Loucy (cell line): ENCODE measurements around the gene IFNE.

Experiments
- H2AFZ ChIP-seq: fragments of 200-600 bp; sonication (generic); 2 replicates; pipeline ENCODE4 v1.6.0; 2016; ENCODE audit warnings: antibody characterized with exemption, mild to moderate bottlenecking, low read length, moderate library complexity
- H3F3A ChIP-seq: fragments of 200-600 bp; 2 replicates; pipeline ENCODE4 v1.6.0; 2016; ENCODE audit warnings: antibody characterized with exemption, low read depth, mild to moderate bottlenecking
- H3K27me3 ChIP-seq: fragments of 200-600 bp; sonication (generic); 2 replicates; pipeline ENCODE4 v1.6.1; 2014; ENCODE audit warnings: low read length, mild to moderate bottlenecking; ENCODE audit not compliant: insufficient read depth, poor library complexity, severe bottlenecking
- H3K36me3 ChIP-seq: fragments of 200-600 bp; sonication (generic); 2 replicates; pipeline ENCODE4 v1.6.1; 2016; ENCODE audit warnings: low read length; ENCODE audit not compliant: insufficient read depth
- H3K4me1 ChIP-seq: fragments of 200-600 bp; sonication (generic); 2 replicates; pipeline ENCODE4 v1.5.1; 2014; ENCODE audit warnings: low read length, mild to moderate bottlenecking; ENCODE audit not compliant: insufficient read depth, poor library complexity, severe bottlenecking
- H3K4me2 ChIP-seq: fragments of 200-600 bp; sonication (generic); 2 replicates; pipeline ENCODE4 v1.6.0; 2014; ENCODE audit warnings: antibody characterized with exemption, low read length, low read depth, mild to moderate bottlenecking; ENCODE audit not compliant: poor library complexity, severe bottlenecking
- H3K4me3 ChIP-seq: fragments of 200-600 bp; sonication (generic); 2 replicates; pipeline ENCODE4 v1.5.1; 2014; ENCODE audit warnings: low read length, mild to moderate bottlenecking, mixed read lengths; ENCODE audit not compliant: poor library complexity, severe bottlenecking
- H3K79me2 ChIP-seq: fragments of 200-600 bp; sonication (generic); 2 replicates; pipeline ENCODE4 v1.6.1; 2014; ENCODE audit warnings: low read length; ENCODE audit not compliant: insufficient read depth
- H3K9ac ChIP-seq: fragments of 200-600 bp; sonication (generic); 2 replicates; pipeline ENCODE4 v1.6.0; 2014; ENCODE audit warnings: mild to moderate bottlenecking, low read depth, low read length, moderate library complexity; ENCODE audit not compliant: poor library complexity, severe bottlenecking
- H3K9me2 ChIP-seq: fragments of 200-600 bp; sonication (generic); replicated peaks from 2 replicates; pipeline ENCODE4 v1.6.1; 2016; ENCODE audit warnings: low read depth, low read length, mixed read lengths
- H3K9me3 ChIP-seq: fragments of 200-600 bp; sonication (generic); 2 replicates; pipeline ENCODE4 v1.6.1; 2014; ENCODE audit warnings: mild to moderate bottlenecking, antibody characterized with exemption, low read length, low read depth; ENCODE audit not compliant: insufficient read depth
- H4K20me1 ChIP-seq: fragments of 200-600 bp; sonication (generic); 2 replicates; pipeline ENCODE4 v1.6.0; 2014; ENCODE audit warnings: antibody characterized with exemption, low read length, mild to moderate bottlenecking; ENCODE audit not compliant: insufficient read depth, poor library complexity, severe bottlenecking
- EZH2phosphoT487 ChIP-seq: fragments of 200-600 bp; IDR thresholded peaks from 2 replicates; pipeline ENCODE4 v1.6.1; 2018; ENCODE audit warnings: antibody characterized with exemption, mild to moderate bottlenecking, moderate library complexity, borderline replicate concordance
- TF ChIP-seq, protein P1 (sequence below): fragments of 200-600 bp; sonication (generic); conservative IDR thresholded peaks from 2 replicates; pipeline ENCODE4 v1.5.1; 2014; ENCODE audit warnings: mild to moderate bottlenecking, antibody characterized with exemption, low read length

IFNE gene

GRCh38 chr9:21510806-21511205 lies 28.7 kb upstream of the IFNE start:
- H3K4me2 ChIP-seq = no peak overlapping the region
- no peaks in the 10 kb centered on the region for H3K36me3 ChIP-seq
- no peak overlapping the region for H3K4me3 ChIP-seq
- no peaks in the 10 kb centered on the region for H3K9me2 ChIP-seq
- no peaks in the 10 kb centered on the region for H4K20me1 ChIP-seq
- no peaks in the 10 kb centered on the region for H3K79me2 ChIP-seq
- H3K9ac ChIP-seq = no peak overlapping the region
- no peaks in the 10 kb centered on the region for H3K9me3 ChIP-seq
- no peaks in the 10 kb centered on the region for H3F3A ChIP-seq
- H2AFZ ChIP-seq = no peak overlapping the region
- no peaks in the 10 kb centered on the region for H3K27me3 ChIP-seq
- H3K4me1 ChIP-seq = peaks cover 3% of the 10 kb centered on the region
- TF ChIP-seq EZH2phosphoT487 = no peak
- TF ChIP-seq, protein P1, sequence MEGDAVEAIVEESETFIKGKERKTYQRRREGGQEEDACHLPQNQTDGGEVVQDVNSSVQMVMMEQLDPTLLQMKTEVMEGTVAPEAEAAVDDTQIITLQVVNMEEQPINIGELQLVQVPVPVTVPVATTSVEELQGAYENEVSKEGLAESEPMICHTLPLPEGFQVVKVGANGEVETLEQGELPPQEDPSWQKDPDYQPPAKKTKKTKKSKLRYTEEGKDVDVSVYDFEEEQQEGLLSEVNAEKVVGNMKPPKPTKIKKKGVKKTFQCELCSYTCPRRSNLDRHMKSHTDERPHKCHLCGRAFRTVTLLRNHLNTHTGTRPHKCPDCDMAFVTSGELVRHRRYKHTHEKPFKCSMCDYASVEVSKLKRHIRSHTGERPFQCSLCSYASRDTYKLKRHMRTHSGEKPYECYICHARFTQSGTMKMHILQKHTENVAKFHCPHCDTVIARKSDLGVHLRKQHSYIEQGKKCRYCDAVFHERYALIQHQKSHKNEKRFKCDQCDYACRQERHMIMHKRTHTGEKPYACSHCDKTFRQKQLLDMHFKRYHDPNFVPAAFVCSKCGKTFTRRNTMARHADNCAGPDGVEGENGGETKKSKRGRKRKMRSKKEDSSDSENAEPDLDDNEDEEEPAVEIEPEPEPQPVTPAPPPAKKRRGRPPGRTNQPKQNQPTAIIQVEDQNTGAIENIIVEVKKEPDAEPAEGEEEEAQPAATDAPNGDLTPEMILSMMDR = no peak

DNA sequence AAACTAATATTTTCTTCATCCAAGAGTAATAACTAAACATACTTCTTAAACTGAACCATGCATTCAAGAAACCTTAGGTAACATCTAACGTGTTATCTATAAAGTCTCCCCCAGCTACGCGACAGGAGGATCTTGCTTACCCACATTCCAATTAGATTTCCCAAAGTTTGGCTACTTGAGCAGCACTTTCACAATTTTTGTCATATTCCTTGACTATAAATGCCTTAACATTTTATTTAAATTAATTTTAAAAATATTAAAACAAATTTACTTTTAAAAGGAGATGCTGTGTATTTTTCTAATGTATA lies 25.3 kb upstream of the IFNE start:
- no peaks in the 10 kb centered on the region for H3F3A ChIP-seq
- H3K4me1 ChIP-seq = peaks cover 6% of the 10 kb centered on the region
- no peak overlapping the region for H3K4me2 ChIP-seq

DNA sequence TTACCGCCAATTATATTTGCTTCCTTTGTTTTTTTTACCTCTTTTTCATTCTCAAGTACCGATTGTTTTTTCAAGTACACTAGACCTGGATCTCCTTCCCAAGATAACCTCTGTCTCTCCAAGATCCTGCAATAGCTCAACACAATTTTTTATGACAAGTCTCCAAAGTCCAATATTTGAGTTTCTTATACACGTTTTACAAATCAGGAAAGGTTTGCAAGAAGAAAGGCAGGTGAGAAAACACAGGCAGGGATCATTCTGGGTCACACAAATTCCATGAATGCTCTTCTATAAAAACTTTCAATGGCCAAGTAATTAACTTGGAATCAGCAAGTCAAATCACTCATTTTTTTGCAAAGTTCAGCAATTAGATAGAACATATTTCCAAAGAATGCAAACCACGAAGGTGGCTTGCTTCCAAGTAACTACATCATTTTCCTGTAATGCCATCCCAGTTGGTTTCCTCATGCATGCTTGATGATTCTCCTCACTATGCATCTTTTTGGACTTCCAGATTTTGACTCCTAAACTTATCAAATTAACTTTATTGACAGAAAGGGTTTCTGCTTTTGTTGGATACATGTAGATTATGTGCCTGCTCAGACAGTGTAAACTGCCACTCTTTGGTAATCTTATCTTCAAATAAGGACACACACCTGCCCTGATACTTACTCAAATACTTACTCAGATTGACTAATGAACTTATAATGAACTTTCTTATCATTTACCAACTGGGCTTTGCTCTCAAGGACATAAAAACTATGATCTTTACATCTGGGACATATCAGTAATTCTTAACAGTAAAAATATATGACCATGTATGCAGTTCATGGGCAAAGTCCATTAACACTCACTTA lies 24.7 kb upstream of the IFNE start:
- H3K4me1 ChIP-seq = peaks cover 6% of the 10 kb centered on the region

More for the DNA sequence above, 25.3 kb upstream of the IFNE start:
- Histone ChIP-seq H2AFZ (no peak overlapping the region), H3K27me3 (no peaks in the 10 kb centered on the region), H3K4me3 (no peak overlapping the region), H3K9me3 (no peaks in the 10 kb centered on the region), H3K79me2 (no peaks in the 10 kb centered on the region), H3K9me2 (no peaks in the 10 kb centered on the region), H4K20me1 (no peaks in the 10 kb centered on the region), H3K9ac (no peak overlapping the region), H3K36me3 (no peaks in the 10 kb centered on the region)
- no peak for TF ChIP-seq EZH2phosphoT487
- TF ChIP-seq, protein P1 = no peak

More for the DNA sequence above, 24.7 kb upstream of the IFNE start:
- Histone ChIP-seq H3K79me2 (no peaks in the 10 kb centered on the region), H4K20me1 (no peaks in the 10 kb centered on the region), H2AFZ (no peak overlapping the region), H3K9me3 (no peaks in the 10 kb centered on the region), H3K9ac (no peak overlapping the region), H3K36me3 (no peaks in the 10 kb centered on the region), H3K4me3 (no peak overlapping the region), H3K27me3 (no peaks in the 10 kb centered on the region), H3F3A (no peaks in the 10 kb centered on the region), H3K9me2 (no peaks in the 10 kb centered on the region), H3K4me2 (no peak overlapping the region)
- TF ChIP-seq EZH2phosphoT487 = no peak
- TF ChIP-seq, protein P1 = no peak
